ENCODE data around the gene OPRM1.
"Not testable (repeated sequence)": the region's sequence is repeated elsewhere in the genome, so short reads cannot be mapped to it uniquely, and the experiment has no call there.

Gene OPRM1

GRCh38 chr6:154213782-154214181 is 174.7 kb downstream of the OPRM1 start:
- DNase-seq, result no peak

- no peak for DNase-seq
Observed at GRCh38 chr6:154218301-154218700, 179.3 kb downstream of the OPRM1 start.

- DNase-seq, result no peak
Observed at GRCh38 chr6:154218787-154219186, 179.7 kb downstream of the OPRM1 start.

- no peak for DNase-seq
Observed at GRCh38 chr6:154219250-154219649, 180.2 kb downstream of the OPRM1 start.

GRCh38 chr6:154222716-154223115 is 183.7 kb downstream of the OPRM1 start:
- DNase-seq, result no peak

GRCh38 chr6:154223296-154223695 is 184.3 kb downstream of the OPRM1 start:
- DNase-seq, result peak; percentile 54

DNA sequence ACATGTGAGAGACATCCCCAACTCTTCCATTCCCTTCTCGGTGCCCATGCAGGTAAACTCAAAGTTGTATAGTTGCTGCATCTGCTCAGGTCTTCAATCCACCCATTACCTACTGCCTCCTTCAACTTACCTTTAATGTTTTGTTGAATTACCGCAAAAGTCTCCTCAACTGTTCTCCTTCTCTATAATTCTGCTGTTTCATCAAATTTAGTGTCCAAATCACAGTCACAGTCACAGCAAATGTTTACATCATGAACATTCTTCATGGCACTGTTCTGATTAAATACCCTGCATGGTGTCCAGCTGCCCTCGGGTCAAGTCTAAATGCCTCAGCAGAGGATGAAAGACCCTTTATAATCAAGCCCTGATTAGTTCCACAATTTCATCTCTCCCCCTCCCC is 187.4 kb downstream of the OPRM1 start:
- DNase-seq, result no peak

- no peak for DNase-seq
Observed at GRCh38 chr6:154227862-154228520, 189.0 kb downstream of the OPRM1 start.

GRCh38 chr6:154228521-154228905 is 189.5 kb downstream of the OPRM1 start:
- no peak for DNase-seq

DNA sequence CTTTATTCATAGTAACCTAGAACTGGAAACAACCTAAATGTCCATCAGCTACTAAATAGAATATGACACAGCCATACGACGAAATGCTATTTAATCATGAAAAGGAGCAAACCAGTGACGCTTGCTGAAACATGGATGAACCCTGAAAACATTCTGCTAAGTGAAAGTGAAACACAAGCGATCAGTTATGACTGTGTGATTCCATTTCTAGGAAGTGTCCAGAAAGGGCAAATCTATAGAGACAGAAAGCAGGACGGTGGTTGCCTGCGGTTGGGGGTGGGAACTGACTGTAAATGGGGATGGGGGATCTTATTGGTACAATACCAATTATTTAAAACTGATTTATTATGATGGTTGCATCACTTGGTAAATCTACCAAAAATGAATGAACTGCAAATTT is 190.7 kb downstream of the OPRM1 start:
- DNase-seq, result no peak

DNA sequence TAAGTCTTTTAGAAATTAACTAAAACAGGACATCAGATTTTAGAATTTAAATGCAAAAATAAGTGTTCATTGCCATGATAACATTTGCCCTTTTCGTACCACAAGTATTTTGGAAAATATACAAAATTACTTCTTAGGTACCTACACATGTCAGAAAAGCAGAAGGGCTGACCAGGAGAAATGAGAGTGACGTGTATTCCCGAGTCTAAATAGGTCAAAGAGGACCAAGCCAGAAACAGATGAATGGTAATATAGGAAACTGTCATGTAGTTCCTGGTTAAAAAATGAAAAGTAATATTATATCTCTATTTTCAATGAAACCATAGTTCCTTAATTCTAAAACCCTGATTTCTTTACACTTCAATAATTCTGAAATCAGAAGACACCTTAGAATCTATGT is 191.4 kb downstream of the OPRM1 start:
- DNase-seq, result no peak

DNA sequence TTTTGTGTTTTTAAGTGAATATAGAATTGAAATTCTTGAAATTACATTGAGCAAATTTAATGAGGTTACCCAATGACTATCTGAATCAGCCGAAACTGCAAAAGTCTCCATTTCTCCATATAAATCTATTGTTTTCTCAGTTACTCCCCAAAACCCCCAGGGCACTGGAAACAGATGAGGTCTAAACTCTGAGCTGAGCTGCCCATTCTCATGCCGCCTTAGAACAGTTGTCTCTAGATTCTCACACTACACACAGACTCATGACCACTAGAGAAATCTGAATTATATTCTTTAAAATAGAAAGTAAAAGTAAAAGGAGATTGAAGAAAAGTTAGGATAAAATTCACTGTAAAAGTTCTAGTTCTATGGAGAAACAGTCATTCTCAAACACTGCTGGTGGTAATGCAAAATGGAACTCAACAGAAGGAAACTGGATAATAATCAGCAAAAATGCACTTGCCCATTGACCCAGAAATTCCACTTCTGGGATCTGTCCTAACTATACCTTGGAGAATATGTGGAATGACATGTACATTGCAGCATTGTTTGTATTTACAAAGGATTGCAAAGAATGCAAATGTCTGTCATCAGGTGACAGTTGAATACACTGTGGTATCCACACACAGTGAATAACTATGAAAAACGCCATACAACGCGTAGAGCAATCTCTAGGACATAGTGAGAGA is 192.0 kb downstream of the OPRM1 start:
- no peak for DNase-seq

DNA sequence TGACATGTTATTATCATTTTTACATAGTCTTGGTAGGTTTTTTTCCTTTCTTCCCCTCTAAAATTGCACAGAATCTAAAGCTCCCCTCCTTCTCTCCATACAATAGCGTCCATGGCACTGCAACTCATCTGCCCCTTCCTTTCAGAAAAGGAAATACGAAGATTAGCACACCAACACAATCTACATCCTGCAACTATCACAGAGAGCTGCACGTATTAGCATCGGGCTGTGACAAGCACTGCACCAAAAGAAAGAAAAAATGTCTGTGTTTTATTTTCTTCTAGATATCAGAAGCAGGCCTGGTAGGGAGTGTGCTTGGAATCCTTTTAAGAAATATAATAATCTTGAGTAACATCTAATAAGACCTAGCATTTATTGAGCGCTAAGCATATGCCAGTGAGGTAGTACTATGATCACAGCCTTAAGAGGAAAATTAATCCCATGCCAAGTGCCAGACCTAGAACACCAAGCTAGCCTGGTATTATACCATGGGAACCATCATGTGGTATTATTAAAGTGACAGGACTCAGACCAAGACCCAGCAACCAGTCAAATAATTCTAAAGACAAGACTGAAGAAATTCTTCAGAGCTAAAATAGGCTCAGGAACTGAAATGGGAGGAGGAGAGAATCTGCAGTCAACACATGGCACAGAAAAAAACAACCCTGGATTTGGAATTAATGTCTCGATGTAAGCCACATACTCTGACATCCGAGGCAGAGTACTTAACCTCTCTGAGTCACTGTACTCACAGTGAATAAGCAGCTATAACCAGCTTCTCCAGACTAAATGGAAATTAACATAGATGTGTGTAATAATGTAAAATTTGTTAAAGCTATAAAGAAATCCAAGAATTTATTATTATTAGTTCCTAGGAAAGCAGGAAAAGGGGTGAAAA is 193.2 kb downstream of the OPRM1 start:
- DNase-seq, result no peak

GRCh38 chr6:154233383-154233782 is 194.3 kb downstream of the OPRM1 start:
- no peak for DNase-seq

GRCh38 chr6:154234019-154234772 is 195.2 kb downstream of the OPRM1 start:
- no peak for DNase-seq

- no peak for DNase-seq
Observed at GRCh38 chr6:154236646-154237301, 197.7 kb downstream of the OPRM1 start.

DNA sequence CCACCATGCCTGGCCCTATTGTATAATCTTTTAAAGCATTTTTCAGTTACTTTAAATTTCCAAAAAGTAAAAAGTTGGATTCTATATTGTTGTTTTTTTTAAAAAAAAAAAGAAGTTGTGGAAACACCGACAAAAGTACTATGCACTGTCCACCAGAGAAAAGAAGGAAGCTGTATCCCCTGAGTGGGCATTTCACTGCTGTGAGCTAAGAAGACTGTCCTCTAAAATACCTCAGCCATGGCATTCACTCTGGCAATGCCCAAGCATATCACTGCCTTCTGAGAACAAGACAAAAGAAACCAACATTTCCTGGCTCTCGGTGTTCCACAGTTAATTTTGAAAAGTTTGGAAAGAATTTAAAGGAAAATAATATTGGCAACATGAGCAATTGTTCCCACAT is 199.8 kb downstream of the OPRM1 start:
- DNase-seq, result no peak

- DNase-seq, result no peak
Observed at GRCh38 chr6:154239392-154239791, 200.4 kb downstream of the OPRM1 start.

GRCh38 chr6:154241061-154241460 is 202.0 kb downstream of the OPRM1 start:
- DNase-seq, result not testable (repeated sequence)

DNA sequence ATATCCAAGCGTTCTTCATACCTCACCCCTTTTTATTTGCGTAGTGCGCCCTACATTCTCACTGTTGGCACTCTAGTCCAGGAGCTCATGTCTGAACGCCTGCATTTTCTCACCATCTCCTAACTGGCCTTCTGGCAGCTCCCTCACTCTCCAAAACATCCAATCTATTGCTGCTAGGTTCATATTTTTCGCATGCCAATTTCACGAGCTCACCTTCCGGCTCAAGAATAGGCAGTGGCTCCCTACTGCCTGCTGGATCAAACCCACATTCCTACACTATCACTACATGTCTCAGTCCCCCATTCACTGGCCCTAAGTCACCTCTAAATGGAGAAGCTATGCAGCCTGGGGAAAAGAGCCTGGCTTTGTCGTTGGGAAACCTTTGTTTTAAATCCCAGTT is 202.5 kb downstream of the OPRM1 start:
- no peak for DNase-seq

GRCh38 chr6:154242617-154243357 is 203.7 kb downstream of the OPRM1 start:
- no peak for DNase-seq
